Ishikawa (cell line): Measurements from ENCODE around the gene KCNQ1.

Experiments used
- CEBPB ChIP-seq: IDR thresholded peaks from 2 replicates; pipeline ENCODE4 v1.6.1; 2012
- CREB1 ChIP-seq: IDR thresholded peaks from 2 replicates; pipeline ENCODE4 v1.6.1; 2012; ENCODE audit warnings: low read depth
- EGR1 ChIP-seq: IDR thresholded peaks from 2 replicates; pipeline ENCODE4 v1.6.1; 2012
- EP300 ChIP-seq: IDR thresholded peaks from 2 replicates; pipeline ENCODE4 v1.6.1; 2012; ENCODE audit warnings: borderline replicate concordance
- MAX ChIP-seq: IDR thresholded peaks from 2 replicates; pipeline ENCODE4 v1.6.1; 2012
- NFIC ChIP-seq: IDR thresholded peaks from 2 replicates; pipeline ENCODE4 v1.6.1; 2012
- RAD21 ChIP-seq: IDR thresholded peaks from 2 replicates; pipeline ENCODE4 v1.6.1; 2012; ENCODE audit warnings: low read depth
- REST ChIP-seq: IDR thresholded peaks from 2 replicates; pipeline ENCODE4 v1.6.1; 2012; ENCODE audit warnings: low read depth, mild to moderate bottlenecking
- TAF1 ChIP-seq: IDR thresholded peaks from 2 replicates; pipeline ENCODE4 v1.6.1; 2012; ENCODE audit warnings: low read depth, mild to moderate bottlenecking
- TCF12 ChIP-seq: IDR thresholded peaks from 2 replicates; pipeline ENCODE4 v1.6.1; 2012; ENCODE audit warnings: low read depth
- TEAD4 ChIP-seq: IDR thresholded peaks from 2 replicates; pipeline ENCODE4 v1.6.1; 2012
- YY1 ChIP-seq: IDR thresholded peaks from 2 replicates; pipeline ENCODE4 v1.6.1; 2012; ENCODE audit warnings: low read depth
- ZBTB7A ChIP-seq: IDR thresholded peaks from 2 replicates; pipeline ENCODE4 v1.6.1; 2012; ENCODE audit warnings: low read depth
- TF ChIP-seq, protein P1 (sequence below): IDR thresholded peaks from 2 replicates; pipeline ENCODE4 v1.6.1; 2012

The KCNQ1 gene

DNA sequence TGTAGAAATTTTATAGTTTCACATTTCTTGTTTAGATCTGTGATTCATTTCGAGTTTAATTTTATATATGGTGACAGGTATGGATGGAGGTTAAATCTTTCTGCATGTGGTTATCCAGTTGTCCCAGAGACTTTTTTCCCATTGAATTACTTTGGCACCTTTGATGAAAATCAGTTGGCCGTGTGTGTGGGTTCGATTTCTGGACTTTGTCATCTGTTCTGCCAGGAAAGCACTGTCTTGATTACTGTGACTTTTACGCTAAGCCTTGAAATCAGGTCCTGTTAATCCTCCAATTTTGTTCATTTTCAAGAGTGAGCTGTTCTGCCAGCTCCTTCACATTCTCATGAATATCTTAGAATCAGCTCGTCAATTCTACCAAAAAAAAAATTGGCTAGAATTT lies 107.4 kb downstream of the KCNQ1 start:
- no peak for TF ChIP-seq NFIC
- TF ChIP-seq MAX: no peak
- no peak for TF ChIP-seq ZBTB7A
- no peak for TF ChIP-seq TAF1
- TF ChIP-seq REST: no peak
- TF ChIP-seq RAD21: no peak
- TF ChIP-seq CREB1: no peak
- TF ChIP-seq YY1: no peak

DNA sequence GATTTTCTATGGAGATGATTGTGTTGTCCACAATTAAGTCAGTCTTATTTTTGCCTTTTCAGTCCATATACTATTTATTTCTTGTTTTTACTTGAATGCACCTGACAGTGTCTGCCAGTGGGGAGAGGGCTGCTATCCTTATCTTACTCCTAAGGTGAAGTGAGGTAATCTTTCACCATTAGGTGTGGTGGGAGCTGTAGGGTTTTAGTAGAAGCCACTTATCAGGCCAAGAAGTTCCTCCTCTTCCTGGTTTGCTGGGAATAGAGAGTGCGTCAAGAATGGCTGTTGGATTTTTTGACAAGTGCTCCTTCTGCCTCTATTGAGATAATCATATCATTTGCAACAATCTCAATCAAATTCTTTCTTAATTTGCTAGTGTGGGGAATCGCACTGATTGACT lies 108.4 kb downstream of the KCNQ1 start:
- TF ChIP-seq NFIC (no peak), MAX (no peak)

GRCh38 chr11:2553886-2554285 lies 109.1 kb downstream of the KCNQ1 start:
- TF ChIP-seq EP300: no peak
- no peak for TF ChIP-seq TAF1
- TF ChIP-seq TCF12: no peak
- TF ChIP-seq MAX: no peak
- no peak for TF ChIP-seq REST
- TF ChIP-seq RAD21: no peak
- TF ChIP-seq CREB1: no peak

DNA sequence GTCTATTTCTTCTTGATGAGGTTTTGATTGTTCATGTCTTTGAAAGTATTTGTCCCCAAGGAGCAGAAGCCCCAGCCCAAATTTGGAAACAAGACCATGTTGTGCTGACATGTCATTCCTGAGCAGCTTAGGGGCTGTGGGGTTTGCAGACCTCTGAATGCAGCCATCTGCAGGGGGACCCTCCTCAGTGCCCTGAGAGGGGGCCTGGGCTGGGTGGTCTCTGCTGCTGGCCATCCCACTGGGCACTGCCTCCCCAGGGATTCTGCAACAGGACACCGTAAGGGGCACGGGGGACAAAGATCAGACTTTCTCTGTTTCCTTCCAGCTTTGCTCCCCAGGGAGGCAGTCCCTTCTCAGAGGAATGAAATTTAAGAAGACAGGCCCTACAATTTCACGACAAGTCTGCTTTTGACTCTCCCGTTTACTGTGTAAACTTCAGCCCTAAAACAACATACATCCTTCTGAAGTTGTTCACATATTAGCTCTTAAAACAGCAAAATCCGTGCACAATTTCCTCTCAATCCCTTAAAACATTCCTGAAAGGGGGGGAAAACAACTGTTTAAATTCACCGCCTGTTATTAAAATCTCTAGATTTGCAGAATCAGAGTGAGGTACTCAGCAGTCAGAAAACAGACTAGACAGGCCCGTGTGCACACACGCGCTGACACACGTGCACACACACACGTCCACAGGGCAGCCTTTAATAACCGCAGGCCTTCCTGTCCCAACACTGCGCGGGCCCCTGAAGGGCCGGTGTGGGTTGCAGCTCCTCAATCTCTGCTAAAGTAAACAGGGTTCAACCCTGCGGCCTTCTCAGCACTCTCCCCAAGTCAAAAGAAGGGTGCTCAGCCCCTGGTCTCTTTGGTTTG lies 109.8 kb downstream of the KCNQ1 start:
- TF ChIP-seq CEBPB (no peak), EGR1 (no peak), MAX (no peak), EP300 (no peak), TEAD4 (no peak), TAF1 (no peak), REST (no peak), ZBTB7A (no peak), NFIC (no peak), TCF12 (no peak), YY1 (no peak), RAD21 (no peak)

- TF ChIP-seq, protein P1, sequence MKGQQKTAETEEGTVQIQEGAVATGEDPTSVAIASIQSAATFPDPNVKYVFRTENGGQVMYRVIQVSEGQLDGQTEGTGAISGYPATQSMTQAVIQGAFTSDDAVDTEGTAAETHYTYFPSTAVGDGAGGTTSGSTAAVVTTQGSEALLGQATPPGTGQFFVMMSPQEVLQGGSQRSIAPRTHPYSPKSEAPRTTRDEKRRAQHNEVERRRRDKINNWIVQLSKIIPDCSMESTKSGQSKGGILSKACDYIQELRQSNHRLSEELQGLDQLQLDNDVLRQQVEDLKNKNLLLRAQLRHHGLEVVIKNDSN: no peak
- TF ChIP-seq EP300 (no peak), TCF12 (no peak), NFIC (no peak), REST (no peak), MAX (no peak)
These were observed 110.5 kb downstream of the KCNQ1 start for GRCh38 chr11:2555336-2555735.
